ENCODE results near the gene CD28. TPM values are rescaled to one million over a fixed set of nuclear protein-coding genes. Genes with fewer than 3 reads are reported as not detected.

Gene CD28
- total and polyA plus RNA-seq, 10 of the 15 experiments (the other 5 are each of a cell fraction or from before 2014, with no cell fraction given): 0.03 to 0.23 (median 0.04) TPM; not detected in 7

- WGBS (ENCODE audit: insufficient coverage, insufficient replicate concordance, low lambda C conversion rate, missing lambda C conversion rate): 91% methylated on average over 3 of the region's 3 CpGs
- ATAC-seq (no peak), DNase-seq (ENCODE audit: low read depth, low spot score) (no peak), FAIRE-seq (no peak)
- Histone ChIP-seq H4K20me1 (ENCODE audit: control insufficient read depth, insufficient read depth) (no peaks in the 10 kb centered on the region), H3K4me2 (ENCODE audit: control insufficient read depth, insufficient read depth) (no peak overlapping the region), H3K27ac (ENCODE audit: control insufficient read depth, insufficient read depth) (no peak overlapping the region), H3K36me3 (ENCODE audit: control insufficient read depth in 2 of 2, insufficient read depth in 2 of 2, low read length in 1 of 2) (no peaks in the 10 kb centered on the region), H3K79me2 (ENCODE audit: control insufficient read depth, insufficient read depth, low read length) (no peaks in the 10 kb centered on the region), H3K4me3 (no peak overlapping the region), H3K27me3 (replicated peaks in 1 of 2; ENCODE audit: control insufficient read depth in 2 of 2, insufficient read depth in 2 of 2, low read length in 1 of 2) (no peaks in the 10 kb centered on the region), H2AFZ (ENCODE audit: control insufficient read depth, low read depth, low read length) (no peak overlapping the region), H3K9me3 (replicated peaks; ENCODE audit: control insufficient read depth, insufficient read depth, low read length) (no peaks in the 10 kb centered on the region), H3K9ac (ENCODE audit: control insufficient read depth, insufficient read depth, low read length) (no peak overlapping the region), H3K4me1 (ENCODE audit: control insufficient read depth, insufficient read depth, low read length) (peaks cover 5% of the 10 kb centered on the region)
- in situ Hi-C loops (cut with MboI): no loop called here
- RAD21 ChIA-PET (ENCODE audit: unreplicated experiment): no interaction called here
- CTCF ChIA-PET: no interaction called here
- SMC1A ChIA-PET (ENCODE audit: uncharacterized antibody, unreplicated experiment): no interaction called here
- TF ChIP-seq ZNF207 (IDR thresholded peaks at IDR 0.05; ENCODE audit: borderline replicate concordance): no peak
- TF ChIP-seq ASH2L (IDR thresholded peaks at IDR 0.05; ENCODE audit: borderline replicate concordance, low read depth): no peak
- no peak for TF ChIP-seq CEBPB (IDR thresholded peaks at IDR 0.05; ENCODE audit: borderline replicate concordance in 1 of 2, low read depth in 2 of 2, low read length in 2 of 2)
- no peak for TF ChIP-seq NFYB (IDR thresholded peaks at IDR 0.05; ENCODE audit: insufficient read depth, low read depth, low read length)
- TF ChIP-seq, protein P1, sequence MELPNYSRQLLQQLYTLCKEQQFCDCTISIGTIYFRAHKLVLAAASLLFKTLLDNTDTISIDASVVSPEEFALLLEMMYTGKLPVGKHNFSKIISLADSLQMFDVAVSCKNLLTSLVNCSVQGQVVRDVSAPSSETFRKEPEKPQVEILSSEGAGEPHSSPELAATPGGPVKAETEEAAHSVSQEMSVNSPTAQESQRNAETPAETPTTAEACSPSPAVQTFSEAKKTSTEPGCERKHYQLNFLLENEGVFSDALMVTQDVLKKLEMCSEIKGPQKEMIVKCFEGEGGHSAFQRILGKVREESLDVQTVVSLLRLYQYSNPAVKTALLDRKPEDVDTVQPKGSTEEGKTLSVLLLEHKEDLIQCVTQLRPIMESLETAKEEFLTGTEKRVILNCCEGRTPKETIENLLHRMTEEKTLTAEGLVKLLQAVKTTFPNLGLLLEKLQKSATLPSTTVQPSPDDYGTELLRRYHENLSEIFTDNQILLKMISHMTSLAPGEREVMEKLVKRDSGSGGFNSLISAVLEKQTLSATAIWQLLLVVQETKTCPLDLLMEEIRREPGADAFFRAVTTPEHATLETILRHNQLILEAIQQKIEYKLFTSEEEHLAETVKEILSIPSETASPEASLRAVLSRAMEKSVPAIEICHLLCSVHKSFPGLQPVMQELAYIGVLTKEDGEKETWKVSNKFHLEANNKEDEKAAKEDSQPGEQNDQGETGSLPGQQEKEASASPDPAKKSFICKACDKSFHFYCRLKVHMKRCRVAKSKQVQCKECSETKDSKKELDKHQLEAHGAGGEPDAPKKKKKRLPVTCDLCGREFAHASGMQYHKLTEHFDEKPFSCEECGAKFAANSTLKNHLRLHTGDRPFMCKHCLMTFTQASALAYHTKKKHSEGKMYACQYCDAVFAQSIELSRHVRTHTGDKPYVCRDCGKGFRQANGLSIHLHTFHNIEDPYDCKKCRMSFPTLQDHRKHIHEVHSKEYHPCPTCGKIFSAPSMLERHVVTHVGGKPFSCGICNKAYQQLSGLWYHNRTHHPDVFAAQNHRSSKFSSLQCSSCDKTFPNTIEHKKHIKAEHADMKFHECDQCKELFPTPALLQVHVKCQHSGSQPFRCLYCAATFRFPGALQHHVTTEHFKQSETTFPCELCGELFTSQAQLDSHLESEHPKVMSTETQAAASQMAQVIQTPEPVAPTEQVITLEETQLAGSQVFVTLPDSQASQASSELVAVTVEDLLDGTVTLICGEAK (IDR thresholded peaks at IDR 0.05; ENCODE audit: borderline replicate concordance): no peak
- TF ChIP-seq ZNF592 (IDR thresholded peaks at IDR 0.05): no peak
- TF ChIP-seq FOS (IDR thresholded peaks at IDR 0.05; ENCODE audit: borderline replicate concordance, extremely low read depth, insufficient read length): no peak
- TF ChIP-seq KAT2A (conservative IDR thresholded peaks at IDR 0.05; ENCODE audit: control insufficient read depth, low read depth, low read length): no peak
- no peak for TF ChIP-seq ATF2 (IDR thresholded peaks at IDR 0.05; ENCODE audit: low read length)
- TF ChIP-seq SREBF2 (IDR thresholded peaks at IDR 0.05; ENCODE audit: low read length): no peak
- no peak for TF ChIP-seq MEF2B (IDR thresholded peaks at IDR 0.05; ENCODE audit: partially characterized antibody, poor library complexity, severe bottlenecking)
- POLR2A ChIA-PET: no interaction called here
- intact Hi-C loops (cut with micrococcal nuclease; ENCODE audit: unreplicated experiment): no loop called here
- no TSS peak for BruUV-seq (replicated peaks)
These were observed 27.5 kb upstream of the CD28 start for GRCh38 chr2:203678971-203679370.

Data from GM12878 (cell line).